ENCODE data around the gene CALB2. TPM values are rescaled to one million over a fixed set of nuclear protein-coding genes. Genes with fewer than 3 reads are reported as not detected.
A peak's percentile ranks its signal among the peaks of the same experiment; 100 is the strongest.

CALB2 gene
- total and polyA plus RNA-seq, 2 experiments from 2014 or later: 2.4 to 4.2 TPM

- TF ChIP-seq EZH2 (IDR thresholded peaks at IDR 0.05; ENCODE audit: low read depth, unreplicated experiment): no peak
- TF ChIP-seq NANOG (IDR thresholded peaks at IDR 0.05; ENCODE audit: borderline replicate concordance): no peak
These were observed 65.3 kb downstream of the CALB2 start (continued) for GRCh38 chr16:71423865-71424264.

- no peak for TF ChIP-seq EZH2phosphoT487 (IDR thresholded peaks at IDR 0.05; ENCODE audit: unreplicated experiment)
- TF ChIP-seq ZNF114 (CRISPR knock-in tag; IDR thresholded peaks at IDR 0.05): no peak
- TF ChIP-seq ZNF331 (CRISPR knock-in tag; IDR thresholded peaks at IDR 0.05; ENCODE audit: low read depth): no peak
- TF ChIP-seq CTCF (conservative IDR thresholded peaks at IDR 0.05; ENCODE audit: low read depth in 2 of 2): no peak
- TF ChIP-seq ETS1 (IDR thresholded peaks at IDR 0.05): no peak
- TF ChIP-seq EZH2 (IDR thresholded peaks at IDR 0.05; ENCODE audit: low read depth, unreplicated experiment): no peak
- TF ChIP-seq CREB1 (CRISPR knock-in tag; IDR thresholded peaks at IDR 0.05; ENCODE audit: low read depth): no peak
- TF ChIP-seq NANOG (IDR thresholded peaks at IDR 0.05; ENCODE audit: borderline replicate concordance): no peak
- no peak for TF ChIP-seq JUNB (IDR thresholded peaks at IDR 0.05; ENCODE audit: unreplicated experiment)
- TF ChIP-seq POLR2AphosphoS5 (IDR thresholded peaks at IDR 0.05; ENCODE audit: low read depth): no peak
- TF ChIP-seq STAT1 (IDR thresholded peaks at IDR 0.05; ENCODE audit: unreplicated experiment): no peak
- no peak for TF ChIP-seq REST (IDR thresholded peaks at IDR 0.05; ENCODE audit: unreplicated experiment)
- no peak overlapping the region for H2AFZ ChIP-seq
- H3K4me1 ChIP-seq (ENCODE audit: insufficient read depth): peaks cover 12% of the 10 kb centered on the region; the same call in 1 of the 2 replicates
- H3K4me3 ChIP-seq: no peak overlapping the region
- peaks cover 10% of the 10 kb centered on the region; the same call in 1 of the 2 replicates for H3K27me3 ChIP-seq (ENCODE audit: insufficient read depth)
- H3K9me3 Mint-ChIP-seq: peaks cover 3% of the 10 kb centered on the region; the same call in 2 of the 3 replicates
- peaks cover 7% of the 10 kb centered on the region; the same call in 2 of the 3 replicates for H3K4me1 Mint-ChIP-seq
- H3K27me3 Mint-ChIP-seq (ENCODE audit: insufficient read depth, low read depth, poor library complexity): peaks cover 25% of the 10 kb centered on the region
- no peaks in the 10 kb centered on the region for H3K79me2 ChIP-seq (replicated peaks; ENCODE audit: insufficient read depth)
- peaks cover 3% of the 10 kb centered on the region; the same call in 1 of the 3 replicates for H3K36me3 Mint-ChIP-seq (ENCODE audit: low read depth)
- peak overlapping the region; percentile 80 for H3K4me3 Mint-ChIP-seq
- ATAC-seq (no peak), DNase-seq (ENCODE audit: low spot score) (no peak)
- no peaks in the 10 kb centered on the region for H3K9me2 ChIP-seq (ENCODE audit: insufficient read depth)
- H3K27ac ChIP-seq (ENCODE audit: low read depth): no peak overlapping the region
- H3K4me2 ChIP-seq: no peak overlapping the region
- H3K27ac Mint-ChIP-seq: no peak overlapping the region
- H3K36me3 ChIP-seq (ENCODE audit: insufficient read depth): no peaks in the 10 kb centered on the region
- H3F3A ChIP-seq (replicated peaks; ENCODE audit: low read depth): peaks cover 6% of the 10 kb centered on the region
- H4K20me1 ChIP-seq (replicated peaks; ENCODE audit: insufficient read depth): 0 out of 2 replicates have a peak, but pooled peaks cover 2% of the 10 kb centered on the region
These were observed 66.1 kb downstream of the CALB2 start for GRCh38 chr16:71424626-71425025.
